Measurements from ENCODE around the gene CD3D.

- no peak for TF ChIP-seq CTCF (IDR thresholded peaks at IDR 0.05; ENCODE audit: insufficient read depth, low read length, poor library complexity, severe bottlenecking)
- no peak for TF ChIP-seq EZH2phosphoT487 (conservative IDR thresholded peaks at IDR 0.05; ENCODE audit: low read length)
Observed at GRCh38 chr11:118358071-118358470, 15.6 kb upstream of the CD3D start.
